ENCODE results near the gene NKAIN4. TPM values are rescaled to one million over a fixed set of nuclear protein-coding genes. Genes with fewer than 3 reads are reported as not detected.

The NKAIN4 gene
- total RNA-seq, 2 experiments from 2014 or later: not detected

- DNase-seq: no peak
- H3K27ac Mint-ChIP-seq: no peak overlapping the region
- no peaks in the 10 kb centered on the region for H3K27me3 Mint-ChIP-seq
- ChIA-PET POLR2A (no interaction called here), CTCF (interaction anchor here (1.2 kb wide), 1 partner anchor 55 kb away, joined by 5 read pairs; no protein-coding TSS in a partner anchor)
- no peaks in the 10 kb centered on the region for H3K9me3 Mint-ChIP-seq
- H3K4me1 Mint-ChIP-seq: peaks cover 20% of the 10 kb centered on the region
- peaks cover 15% of the 10 kb centered on the region for H3K36me3 Mint-ChIP-seq (ENCODE audit: low read depth)
- H3K4me3 Mint-ChIP-seq: no peak overlapping the region
These were observed 23.4 kb upstream of the NKAIN4 start for GRCh38 chr20:63277466-63278272.

GRCh38 chr20:63276956-63277355 is 22.7 kb upstream of the NKAIN4 start:
- H3K36me3 Mint-ChIP-seq (ENCODE audit: low read depth): peaks cover 15% of the 10 kb centered on the region
- H3K9me3 Mint-ChIP-seq: no peaks in the 10 kb centered on the region
- H3K27ac Mint-ChIP-seq: no peak overlapping the region
- DNase-seq: no peak
- ChIA-PET POLR2A (no interaction called here), CTCF (interaction anchor here (1.2 kb wide), 1 partner anchor 54 kb away, joined by 5 read pairs; no protein-coding TSS in a partner anchor)
- H3K4me1 Mint-ChIP-seq: peaks cover 21% of the 10 kb centered on the region
- H3K27me3 Mint-ChIP-seq: no peaks in the 10 kb centered on the region
- H3K4me3 Mint-ChIP-seq: no peak overlapping the region

- CTCF ChIA-PET: no interaction called here
- peaks cover 26% of the 10 kb centered on the region for H3K4me1 Mint-ChIP-seq
- H3K9me3 Mint-ChIP-seq: no peaks in the 10 kb centered on the region
- no peak overlapping the region for H3K27ac Mint-ChIP-seq
- H3K36me3 Mint-ChIP-seq (ENCODE audit: low read depth): peaks cover 15% of the 10 kb centered on the region
- no peaks in the 10 kb centered on the region for H3K27me3 Mint-ChIP-seq
- no peak for DNase-seq
- H3K4me3 Mint-ChIP-seq: no peak overlapping the region
- POLR2A ChIA-PET: no interaction called here
These were observed 21.6 kb upstream of the NKAIN4 start for GRCh38 chr20:63275825-63276224.

GRCh38 chr20:63274381-63275228 is 20.3 kb upstream of the NKAIN4 start:
- Mint-ChIP-seq H3K4me3 (peak overlapping the region; percentile 20), H3K36me3 (ENCODE audit: low read depth) (peaks cover 15% of the 10 kb centered on the region), H3K4me1 (peaks cover 26% of the 10 kb centered on the region), H3K27me3 (no peaks in the 10 kb centered on the region), H3K27ac (no peak overlapping the region), H3K9me3 (no peaks in the 10 kb centered on the region)
- ChIA-PET CTCF (no interaction called here), POLR2A (no interaction called here)
- DNase-seq: no peak

GRCh38 chr20:63273635-63274380 is 19.5 kb upstream of the NKAIN4 start:
- Mint-ChIP-seq H3K27ac (peak overlapping the region; percentile 82), H3K4me1 (peaks cover 26% of the 10 kb centered on the region), H3K27me3 (no peaks in the 10 kb centered on the region), H3K9me3 (no peaks in the 10 kb centered on the region), H3K36me3 (ENCODE audit: low read depth) (peaks cover 8% of the 10 kb centered on the region), H3K4me3 (peak overlapping the region; percentile 91)
- no peak for DNase-seq
- ChIA-PET POLR2A (interaction anchor here (0.6 to 1.6 kb wide), 3 partner anchors 18 to 478 kb away, joined by 3 to 5 read pairs (median 4); partner anchors contain the start of gene MRGBP), CTCF (no interaction called here)

- Mint-ChIP-seq H3K27me3 (no peaks in the 10 kb centered on the region), H3K4me1 (peaks cover 26% of the 10 kb centered on the region), H3K9me3 (no peaks in the 10 kb centered on the region), H3K4me3 (peak overlapping the region; percentile 91), H3K36me3 (ENCODE audit: low read depth) (peaks cover 6% of the 10 kb centered on the region), H3K27ac (peak overlapping the region; percentile 82)
- ChIA-PET CTCF (no interaction called here), POLR2A (interaction anchor here (0.5 to 2.1 kb wide), 9 partner anchors 11 to 797 kb away, joined by 3 to 13 read pairs (median 4); partner anchors contain the start of genes MRGBP, PPDPF and YTHDF1)
- no peak for DNase-seq
These were observed 18.9 kb upstream of the NKAIN4 start for GRCh38 chr20:63273059-63273579.

GRCh38 chr20:63272105-63273058 is 18.1 kb upstream of the NKAIN4 start, which contains the start of gene ARFGAP1:
Gene ARFGAP1, plus strand, starts transcription at chr20:63272813. Its CDS starts 2,768 bp downstream, at chr20:63275581.
- H3K36me3 Mint-ChIP-seq (ENCODE audit: low read depth): peaks cover 6% of the 10 kb centered on the region
- no peaks in the 10 kb centered on the region for H3K9me3 Mint-ChIP-seq
- H3K4me1 Mint-ChIP-seq: peaks cover 26% of the 10 kb centered on the region
- ChIA-PET POLR2A (interaction anchor here (0.5 to 2.1 kb wide), 9 partner anchors 12 to 796 kb away, joined by 3 to 13 read pairs (median 4); partner anchors contain the start of genes PPDPF and YTHDF1), CTCF (no interaction called here)
- H3K27ac Mint-ChIP-seq: peak within 1 kb of the TSS; percentile 82
- H3K4me3 Mint-ChIP-seq: peak within 1 kb of the TSS; percentile 91
- peak; percentile 91 for DNase-seq
- H3K27me3 Mint-ChIP-seq: no peaks in the 10 kb centered on the region

GRCh38 chr20:63270606-63271325 is 16.5 kb upstream of the NKAIN4 start:
- no peak for DNase-seq
- Mint-ChIP-seq H3K36me3 (ENCODE audit: low read depth) (peaks cover 2% of the 10 kb centered on the region), H3K27me3 (peaks cover 3% of the 10 kb centered on the region), H3K4me1 (peaks cover 26% of the 10 kb centered on the region), H3K4me3 (no peak overlapping the region), H3K9me3 (no peaks in the 10 kb centered on the region), H3K27ac (no peak overlapping the region)
- ChIA-PET CTCF (no interaction called here), POLR2A (no interaction called here)

- H3K4me3 Mint-ChIP-seq: no peak overlapping the region
- POLR2A ChIA-PET: no interaction called here
- peaks cover 3% of the 10 kb centered on the region for H3K27me3 Mint-ChIP-seq
- DNase-seq: no peak
- no peak overlapping the region for H3K27ac Mint-ChIP-seq
- H3K4me1 Mint-ChIP-seq: peaks cover 19% of the 10 kb centered on the region
- H3K9me3 Mint-ChIP-seq: no peaks in the 10 kb centered on the region
- CTCF ChIA-PET: no interaction called here
- H3K36me3 Mint-ChIP-seq (ENCODE audit: low read depth): peaks cover 2% of the 10 kb centered on the region
These were observed 15.5 kb upstream of the NKAIN4 start for GRCh38 chr20:63269724-63270123.

GRCh38 chr20:63268671-63269439 is 14.6 kb upstream of the NKAIN4 start:
- Mint-ChIP-seq H3K4me3 (no peak overlapping the region), H3K36me3 (ENCODE audit: low read depth) (peaks cover 2% of the 10 kb centered on the region), H3K27ac (no peak overlapping the region), H3K9me3 (no peaks in the 10 kb centered on the region), H3K27me3 (peaks cover 5% of the 10 kb centered on the region), H3K4me1 (peaks cover 11% of the 10 kb centered on the region)
- ChIA-PET CTCF (no interaction called here), POLR2A (no interaction called here)
- no peak for DNase-seq

GRCh38 chr20:63268256-63268655 is 14.0 kb upstream of the NKAIN4 start:
- Mint-ChIP-seq H3K9me3 (no peaks in the 10 kb centered on the region), H3K27me3 (peaks cover 5% of the 10 kb centered on the region), H3K27ac (no peak overlapping the region), H3K4me1 (peaks cover 6% of the 10 kb centered on the region), H3K36me3 (ENCODE audit: low read depth) (no peaks in the 10 kb centered on the region), H3K4me3 (no peak overlapping the region)
- DNase-seq: no peak
- ChIA-PET POLR2A (no interaction called here), CTCF (no interaction called here)
